Measurements from ENCODE around the gene INPP4B.

DNA sequence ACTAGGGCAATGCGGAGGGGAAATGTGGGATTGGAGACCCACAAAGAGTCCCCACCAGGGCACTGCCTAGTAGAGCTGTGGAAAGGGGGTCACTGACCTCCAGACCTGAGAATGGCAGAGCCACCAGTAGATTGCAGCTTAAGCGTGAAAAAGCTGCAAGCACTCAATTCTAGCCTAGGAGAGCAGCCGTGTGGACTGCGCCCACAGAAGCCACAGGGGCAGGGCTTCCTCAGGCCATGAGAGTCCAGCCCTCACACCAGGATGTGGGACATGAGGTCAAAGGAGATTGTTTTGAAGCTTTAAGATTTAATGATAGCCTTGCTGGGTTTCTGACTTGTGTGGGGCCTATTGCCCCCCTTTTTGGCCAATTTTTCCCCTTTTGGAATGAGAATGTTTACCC, 379.0 kb downstream of the INPP4B start:
- TF ChIP-seq, protein P1, sequence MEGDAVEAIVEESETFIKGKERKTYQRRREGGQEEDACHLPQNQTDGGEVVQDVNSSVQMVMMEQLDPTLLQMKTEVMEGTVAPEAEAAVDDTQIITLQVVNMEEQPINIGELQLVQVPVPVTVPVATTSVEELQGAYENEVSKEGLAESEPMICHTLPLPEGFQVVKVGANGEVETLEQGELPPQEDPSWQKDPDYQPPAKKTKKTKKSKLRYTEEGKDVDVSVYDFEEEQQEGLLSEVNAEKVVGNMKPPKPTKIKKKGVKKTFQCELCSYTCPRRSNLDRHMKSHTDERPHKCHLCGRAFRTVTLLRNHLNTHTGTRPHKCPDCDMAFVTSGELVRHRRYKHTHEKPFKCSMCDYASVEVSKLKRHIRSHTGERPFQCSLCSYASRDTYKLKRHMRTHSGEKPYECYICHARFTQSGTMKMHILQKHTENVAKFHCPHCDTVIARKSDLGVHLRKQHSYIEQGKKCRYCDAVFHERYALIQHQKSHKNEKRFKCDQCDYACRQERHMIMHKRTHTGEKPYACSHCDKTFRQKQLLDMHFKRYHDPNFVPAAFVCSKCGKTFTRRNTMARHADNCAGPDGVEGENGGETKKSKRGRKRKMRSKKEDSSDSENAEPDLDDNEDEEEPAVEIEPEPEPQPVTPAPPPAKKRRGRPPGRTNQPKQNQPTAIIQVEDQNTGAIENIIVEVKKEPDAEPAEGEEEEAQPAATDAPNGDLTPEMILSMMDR (IDR thresholded peaks at IDR 0.05), result no peak
- no peak for TF ChIP-seq ZFX (IDR thresholded peaks at IDR 0.05; ENCODE audit: borderline replicate concordance)

Data from 22Rv1 (cell line).